Activated T-cell treated with anti-CD3 and anti-CD28 coated beads for 4 hours (primary cell): ENCODE measurements around the gene RAP1A.
"Not testable (repeated sequence)": the region's sequence is repeated elsewhere in the genome, so short reads cannot be mapped to it uniquely, and the experiment has no call there.

Source experiments
- DNase-seq: peaks from one replicate; pipeline ENCODE4 v3.0.0-alpha.2; 2020

Gene RAP1A

DNA sequence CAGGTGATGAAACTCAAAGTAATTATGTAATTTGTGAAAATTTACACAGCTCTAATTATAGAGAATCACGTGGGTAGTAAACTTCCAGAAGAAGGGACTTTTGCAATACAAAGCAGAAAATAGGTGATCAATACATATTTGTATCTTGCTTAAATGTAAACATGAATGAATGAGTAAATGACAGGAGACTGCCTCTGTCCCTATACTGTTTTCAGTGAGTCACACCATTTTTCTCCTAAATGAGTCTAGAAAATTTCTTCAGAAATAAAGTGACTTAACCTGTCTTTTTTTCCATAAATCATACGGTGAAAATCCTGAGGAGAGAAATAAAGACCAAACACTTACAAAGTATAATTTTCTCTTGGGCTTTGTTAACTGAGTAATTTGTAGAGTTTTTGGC, 11.9 kb downstream of the RAP1A start:
- no peak for DNase-seq

DNA sequence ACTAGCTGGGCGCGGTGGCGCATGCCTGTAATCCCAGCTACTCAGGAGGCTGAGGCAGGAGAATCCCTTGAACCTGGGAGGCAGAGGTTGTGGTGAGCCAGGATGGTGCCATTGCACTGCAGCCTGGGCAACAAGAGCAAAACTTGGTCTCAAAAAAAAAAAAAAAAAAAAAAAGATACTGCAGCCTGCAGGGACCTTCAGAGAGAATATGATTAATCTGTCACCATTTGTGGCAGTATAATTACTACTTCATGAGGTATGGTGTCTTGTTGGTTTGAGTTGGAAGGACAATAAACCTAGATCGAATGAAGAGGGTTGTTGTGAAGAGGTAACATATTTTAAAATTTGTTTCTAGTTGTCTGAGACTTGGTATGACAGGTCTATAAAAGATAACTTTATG, 13.2 kb downstream of the RAP1A start:
- DNase-seq = not testable (repeated sequence)

DNA sequence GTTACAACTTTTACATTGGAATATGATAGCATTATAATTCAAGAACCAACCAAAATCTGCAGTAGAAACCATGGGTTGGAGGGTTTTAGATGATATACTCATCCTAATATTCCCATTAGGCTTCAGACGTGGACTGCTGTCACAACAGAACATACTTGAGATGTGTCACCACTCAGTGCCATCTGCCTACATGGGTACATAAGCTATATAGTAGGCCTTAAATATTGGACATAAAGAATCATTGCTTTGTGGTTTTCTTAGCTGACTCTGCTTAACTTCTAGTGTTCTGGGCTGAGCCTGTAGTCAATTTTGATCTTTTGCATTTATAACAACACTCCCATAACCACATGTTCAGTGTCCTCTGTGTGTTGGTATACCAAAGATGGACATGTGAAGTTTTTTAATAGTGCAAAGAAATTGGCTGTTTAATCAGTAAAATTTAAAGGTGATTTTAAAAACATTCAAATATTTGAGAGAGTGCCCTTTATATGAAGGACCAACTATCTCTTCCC, 14.2 kb downstream of the RAP1A start:
- no peak for DNase-seq

DNA sequence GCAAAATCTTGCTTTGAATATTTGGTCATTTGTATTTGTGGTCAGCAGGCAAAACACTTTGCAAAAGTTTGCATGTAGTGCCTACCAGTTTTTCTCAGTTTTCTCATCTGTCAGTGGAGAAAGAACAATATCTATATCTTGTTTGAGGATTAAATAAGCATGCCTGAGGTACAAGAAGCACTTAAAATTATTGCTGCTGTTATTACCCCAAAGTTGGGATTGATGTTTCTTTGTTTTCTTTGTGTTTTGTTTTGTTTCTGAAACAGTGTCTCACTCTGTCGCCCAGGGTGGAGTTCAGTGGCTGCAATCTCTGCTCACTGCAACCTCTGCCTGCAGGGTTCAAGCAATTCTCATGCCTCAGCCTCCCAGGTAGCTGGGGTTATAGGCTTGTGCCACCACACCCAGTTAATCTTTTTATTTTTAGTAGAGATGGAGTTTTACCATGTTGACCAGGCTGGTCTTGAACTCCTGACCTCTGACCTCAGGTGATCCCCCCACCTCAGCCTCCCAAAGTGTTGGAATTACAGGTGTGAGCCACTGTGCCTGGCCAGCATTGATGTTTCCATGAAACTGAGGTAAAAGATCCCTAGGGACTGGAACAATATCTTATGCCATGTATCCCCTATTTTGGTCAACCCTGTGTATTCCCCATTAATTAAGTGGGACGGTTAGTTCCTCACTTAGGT, 15.9 kb downstream of the RAP1A start:
- DNase-seq = no peak

DNA sequence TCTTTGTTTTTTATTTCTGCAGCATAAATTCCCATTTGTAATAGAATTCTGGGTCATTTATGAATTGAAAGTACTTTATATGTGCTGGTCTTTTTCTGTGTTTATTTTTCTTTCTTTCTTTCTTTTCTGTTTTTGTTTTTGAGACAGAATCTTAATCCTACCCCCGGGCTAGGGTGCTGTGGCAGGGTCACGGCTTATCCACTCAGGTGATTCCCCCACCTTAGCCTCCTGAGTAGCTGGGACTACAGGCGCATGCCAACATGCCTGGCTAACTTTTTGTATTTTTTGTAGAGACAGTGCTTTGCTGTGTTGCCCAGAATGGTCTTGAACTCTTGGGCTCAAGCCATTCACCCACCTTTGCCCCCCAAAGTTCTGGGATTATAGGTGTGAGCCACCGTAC, 18.7 kb downstream of the RAP1A start:
- DNase-seq = no peak

DNA sequence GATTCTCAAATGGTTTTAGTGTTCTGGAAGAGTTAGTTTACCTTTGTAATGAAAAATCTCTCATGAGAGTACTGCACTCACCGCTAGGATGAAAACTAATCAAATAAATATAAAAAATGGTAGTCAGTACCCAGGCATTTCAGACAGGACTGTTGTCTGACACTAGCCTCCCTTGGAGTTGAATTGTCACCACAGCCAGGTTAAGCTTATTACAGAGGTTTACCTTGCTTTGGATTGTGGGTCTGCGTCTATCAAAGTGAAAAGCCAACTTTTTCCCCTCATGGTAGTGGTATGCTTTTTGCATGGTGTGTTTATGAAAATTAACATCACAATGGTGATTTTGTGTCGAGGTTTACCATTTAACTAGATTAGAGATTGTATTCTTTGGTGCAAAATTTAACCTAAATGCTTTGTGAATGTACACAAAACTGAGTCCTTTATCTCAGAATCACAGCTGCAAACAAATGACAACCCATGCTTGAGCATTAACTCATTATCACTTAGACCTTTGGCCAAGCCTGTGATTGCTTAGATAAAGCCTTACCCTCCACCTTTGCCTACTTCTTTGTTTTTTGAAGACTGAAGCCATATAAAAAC, 20.1 kb downstream of the RAP1A start:
- DNase-seq = no peak

DNA sequence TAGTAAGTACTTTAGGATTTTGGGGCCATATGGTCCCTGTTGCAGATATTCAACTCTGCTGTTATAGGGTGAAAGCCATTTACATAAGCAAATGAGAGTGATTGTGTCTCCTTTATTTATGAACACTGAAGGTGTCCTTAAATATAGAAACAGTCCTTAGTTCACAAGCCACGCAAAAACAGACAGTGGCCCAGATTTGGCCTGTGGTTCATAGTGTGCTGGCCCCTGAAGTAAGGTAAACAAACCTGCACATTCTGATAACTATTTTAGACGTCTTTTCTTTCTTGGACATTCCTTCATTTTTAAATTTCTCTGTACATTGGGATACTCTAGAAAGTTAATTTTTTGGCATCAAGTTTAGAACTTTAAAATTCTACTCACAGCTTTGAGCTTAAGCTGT, 23.5 kb downstream of the RAP1A start:
- no peak for DNase-seq

DNA sequence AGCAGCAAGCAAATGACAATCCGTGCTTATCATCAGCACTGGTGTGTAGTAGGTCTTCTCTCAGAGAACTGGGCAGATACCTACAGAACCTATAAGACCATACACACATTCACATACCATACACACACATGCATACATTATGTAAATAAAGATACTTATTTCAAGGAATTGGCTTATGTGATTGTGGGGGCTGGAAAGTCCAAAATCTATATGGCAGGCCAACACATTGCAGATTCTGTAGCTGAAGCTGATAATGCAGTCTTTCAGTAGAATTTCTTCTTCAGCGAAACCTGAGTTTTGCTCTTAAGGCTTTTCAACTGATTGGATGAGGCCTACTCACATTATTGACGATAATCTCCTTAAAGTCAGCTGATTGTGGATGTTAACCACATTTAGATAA, 24.1 kb downstream of the RAP1A start:
- DNase-seq = no peak

DNA sequence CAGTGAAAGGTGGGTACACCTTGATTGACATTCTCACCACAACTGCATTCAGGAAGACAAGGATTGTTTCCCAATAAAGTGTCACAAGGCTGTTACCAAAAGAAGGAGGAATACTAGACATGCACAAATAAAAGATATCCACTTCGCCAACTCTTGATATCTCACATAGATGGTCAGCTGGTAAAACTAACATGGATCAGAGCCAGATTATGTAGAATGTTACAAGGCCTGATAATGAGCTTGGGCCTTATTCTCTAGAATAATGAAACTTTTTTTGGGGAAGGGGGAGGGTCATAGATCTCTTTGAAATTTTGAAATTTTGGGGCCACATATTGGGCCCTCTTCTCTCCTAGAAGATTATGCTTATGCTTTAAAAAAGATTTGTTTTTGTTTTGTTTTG, 24.9 kb downstream of the RAP1A start:
- DNase-seq = no peak

DNA sequence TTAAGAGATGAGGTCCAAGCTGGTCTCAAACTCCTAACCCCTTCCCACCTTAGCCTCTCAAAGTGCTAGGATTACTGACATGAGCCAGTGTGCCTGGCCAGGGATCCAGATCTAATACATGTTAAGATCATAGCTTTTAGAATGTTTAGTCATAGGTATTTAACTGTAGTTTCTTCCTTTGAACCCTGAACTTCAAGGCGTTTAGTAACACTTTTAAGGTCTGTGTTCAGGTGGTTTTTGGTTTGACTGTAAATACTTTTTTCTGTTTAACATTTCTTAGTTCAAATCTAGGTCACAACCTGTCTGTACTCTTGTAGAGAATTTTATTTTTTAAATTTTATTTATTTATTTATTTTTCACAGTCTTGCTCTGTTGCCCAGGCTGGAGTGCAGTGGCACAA, 28.1 kb downstream of the RAP1A start:
- DNase-seq = no peak

DNA sequence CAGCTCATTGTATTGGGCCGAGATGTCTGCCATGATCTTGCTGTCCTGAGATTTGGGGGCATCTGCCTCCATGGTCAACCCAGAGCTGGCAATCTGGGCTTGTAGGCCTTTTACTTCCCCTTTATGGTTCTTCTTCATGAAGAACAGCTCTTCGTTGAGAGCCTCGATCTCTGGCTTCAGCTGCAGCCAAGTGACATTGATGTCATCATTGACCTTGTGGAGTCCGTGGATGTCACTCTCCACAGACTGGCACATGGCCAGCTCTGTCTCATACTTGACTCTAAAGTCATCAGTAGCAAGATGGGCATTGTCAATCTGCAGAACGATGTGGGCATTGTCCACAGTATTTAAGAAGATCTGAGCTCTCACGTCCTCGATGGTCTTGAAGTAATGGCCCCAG, 29.2 kb downstream of the RAP1A start:
- no peak for DNase-seq

DNA sequence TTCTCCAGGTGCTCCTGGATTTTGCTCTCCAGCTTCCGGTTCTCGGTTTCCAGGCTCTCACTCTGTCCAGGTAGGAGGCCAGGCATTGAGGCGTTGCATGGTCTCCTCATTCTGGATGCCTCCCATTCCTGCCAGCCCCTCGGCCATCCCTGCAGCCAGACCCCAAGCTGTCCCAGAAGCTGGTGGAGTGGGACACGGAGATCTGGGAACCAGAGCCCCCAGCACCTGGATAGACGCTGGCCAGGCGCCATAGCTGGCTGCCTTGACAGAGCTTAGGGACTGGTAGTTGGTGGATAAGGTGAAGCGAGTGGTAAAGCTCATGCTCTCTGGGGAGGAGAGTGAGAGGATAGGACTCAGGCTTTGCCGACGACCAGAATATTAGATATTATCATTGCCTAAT, 29.6 kb downstream of the RAP1A start:
- DNase-seq = no peak

DNA sequence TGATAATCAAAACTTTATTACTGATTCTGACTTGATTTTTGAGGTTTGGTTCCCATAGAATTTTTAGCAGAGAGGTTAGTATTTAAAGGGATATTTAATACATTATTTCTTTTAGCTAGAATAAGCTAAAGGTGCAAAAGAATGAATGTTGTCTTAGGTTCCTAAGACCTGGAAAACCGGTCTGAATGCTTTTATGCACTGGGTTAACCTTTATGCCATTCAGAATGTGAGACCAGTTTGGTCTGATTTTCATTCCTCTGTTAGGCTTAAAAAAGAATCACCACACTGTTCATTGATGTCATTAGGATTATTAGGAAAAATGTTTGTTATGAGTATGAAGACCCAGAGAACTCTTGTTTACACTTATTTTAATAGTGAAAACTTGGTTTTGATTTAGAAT, 30.1 kb downstream of the RAP1A start:
- DNase-seq = no peak

DNA sequence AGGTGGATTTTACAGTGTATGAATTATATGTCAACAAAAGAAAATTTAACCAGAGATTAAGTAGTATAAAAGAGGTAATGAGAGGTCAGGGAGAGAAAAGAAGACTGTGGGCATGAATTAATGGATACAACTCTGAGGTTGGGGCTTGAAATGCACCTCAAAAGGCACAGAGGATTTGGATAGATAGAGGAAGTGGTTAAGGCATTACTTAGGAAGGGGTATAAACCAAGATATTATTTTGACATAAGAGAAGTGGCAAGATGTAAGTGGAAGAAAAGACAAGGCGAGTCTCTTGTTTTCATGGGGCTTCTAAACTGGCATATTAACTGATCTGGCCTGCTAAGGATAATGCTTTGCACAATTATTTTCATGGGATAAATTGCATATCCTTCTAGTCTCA, 34.1 kb downstream of the RAP1A start:
- DNase-seq = no peak

DNA sequence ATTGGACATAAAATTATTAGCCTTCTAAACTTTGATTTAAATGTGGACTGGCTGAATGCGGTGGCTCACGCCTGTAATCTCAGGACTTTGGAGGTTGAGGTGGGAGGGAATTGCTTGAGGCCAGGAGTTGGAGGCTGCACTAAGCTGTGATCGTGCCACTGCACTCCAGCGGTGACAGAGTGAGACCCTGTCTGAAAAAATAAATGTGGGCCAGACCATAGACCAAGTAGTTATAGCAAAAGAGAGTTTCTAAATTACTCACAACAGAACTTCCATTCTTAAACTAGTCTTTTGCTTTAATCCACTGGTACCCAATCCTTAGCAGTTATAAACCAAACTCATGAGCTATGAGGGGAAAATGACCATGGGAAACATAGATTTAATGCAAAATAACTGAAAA, 35.2 kb downstream of the RAP1A start:
- no peak for DNase-seq

DNA sequence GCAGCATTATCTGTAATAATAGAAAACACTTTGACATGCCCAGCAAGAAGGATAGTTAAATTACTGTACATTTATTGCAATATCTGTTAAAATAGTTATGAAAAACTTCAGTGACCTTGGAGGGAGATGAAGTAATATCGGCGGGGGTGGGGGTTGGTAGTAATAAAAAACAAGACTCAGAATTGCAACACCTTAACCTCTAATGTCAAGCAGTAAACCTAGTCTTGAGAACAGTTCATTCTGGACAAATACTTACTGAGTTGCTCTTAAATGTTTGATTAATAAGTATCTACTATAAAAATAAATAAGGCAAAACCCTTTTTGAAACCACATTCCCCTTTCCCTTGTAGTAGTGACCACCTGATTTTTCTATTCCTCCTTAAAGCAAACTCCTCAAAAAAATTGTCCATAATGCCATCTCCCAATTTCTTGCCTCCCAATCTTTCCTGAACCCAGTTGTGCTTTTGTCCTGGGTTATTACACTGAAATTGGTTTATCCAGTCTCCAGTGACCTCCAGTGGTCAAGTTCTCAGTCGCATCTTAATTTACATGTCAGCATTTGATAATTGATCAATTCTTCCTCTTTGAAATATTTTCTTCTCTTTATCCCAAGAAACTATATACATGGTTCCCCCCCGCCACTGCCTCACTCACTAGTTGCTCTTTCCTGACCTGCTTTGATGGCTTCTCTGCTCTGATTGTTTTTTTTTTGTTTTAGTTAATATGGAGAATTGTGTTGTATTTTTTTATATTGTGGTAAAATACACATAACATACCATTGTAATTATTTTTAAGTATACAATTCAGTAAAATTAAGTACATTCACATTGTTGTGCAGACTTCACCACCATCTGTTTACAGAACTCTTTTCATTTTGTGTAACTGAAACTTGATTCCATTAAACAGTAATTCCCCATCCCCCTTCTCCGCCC, 36.8 kb downstream of the RAP1A start:
- no peak for DNase-seq

DNA sequence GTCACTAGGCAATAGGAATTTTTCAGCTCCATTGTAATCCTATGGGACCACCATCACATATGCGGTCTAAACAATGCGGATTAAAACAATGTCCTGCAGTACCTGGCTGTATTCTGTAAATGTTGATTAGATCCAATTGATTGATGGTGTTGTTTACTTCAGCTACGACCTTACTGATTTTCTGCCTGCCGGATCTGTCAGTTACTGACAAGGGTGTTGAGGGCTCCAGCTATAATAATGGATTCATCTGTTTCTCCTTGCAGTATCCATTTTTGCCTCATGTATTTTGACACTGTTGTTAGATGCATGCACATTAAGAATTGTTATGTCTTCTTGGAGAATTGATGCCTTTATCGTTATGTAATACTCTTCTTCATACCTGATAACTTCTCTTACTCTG, 39.0 kb downstream of the RAP1A start:
- DNase-seq = no peak

DNA sequence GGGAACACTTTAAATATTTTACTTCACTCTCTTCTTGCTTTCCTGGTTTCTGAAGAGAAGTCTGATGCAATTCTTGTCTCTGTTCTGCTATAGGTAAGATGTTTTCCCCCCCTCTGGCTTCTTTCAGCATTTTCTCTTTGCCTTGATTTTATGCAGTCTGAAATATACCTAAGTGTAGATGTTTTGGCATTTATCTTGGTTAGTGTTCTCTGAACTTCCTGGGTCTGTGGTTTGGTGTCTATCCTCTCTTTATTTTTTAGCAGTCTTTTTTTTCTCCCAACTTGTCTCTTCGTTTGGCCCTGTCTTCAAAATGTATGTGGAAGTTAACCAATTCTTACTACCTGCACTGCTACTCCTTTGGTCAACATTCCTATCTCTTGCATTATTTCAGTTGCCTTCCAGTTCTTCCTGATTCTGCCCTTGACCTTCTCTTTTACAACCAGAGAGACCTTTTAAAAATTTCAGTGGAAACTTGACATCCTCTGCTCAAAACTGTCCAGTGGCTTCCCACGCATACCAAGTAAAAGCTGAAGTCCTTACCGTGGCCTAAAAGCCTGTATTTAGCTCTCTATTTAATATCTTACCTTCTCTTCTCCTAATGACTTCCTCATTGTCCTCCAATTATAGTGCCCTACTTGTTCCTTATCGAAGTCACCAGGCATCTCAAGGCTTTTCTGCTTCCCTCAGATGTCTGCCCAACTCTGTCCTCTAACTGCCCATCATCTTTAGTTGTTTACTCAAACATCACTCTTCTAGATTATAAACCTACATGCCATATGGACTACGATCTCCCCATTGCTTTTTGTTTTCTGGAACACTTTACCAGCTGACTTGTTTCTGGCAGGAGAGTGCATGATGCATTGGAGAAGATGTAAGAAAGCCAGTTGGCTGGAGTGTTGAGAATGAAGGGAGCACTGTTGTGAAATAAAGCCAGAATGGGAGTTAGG, 40.9 kb downstream of the RAP1A start:
- no peak for DNase-seq

DNA sequence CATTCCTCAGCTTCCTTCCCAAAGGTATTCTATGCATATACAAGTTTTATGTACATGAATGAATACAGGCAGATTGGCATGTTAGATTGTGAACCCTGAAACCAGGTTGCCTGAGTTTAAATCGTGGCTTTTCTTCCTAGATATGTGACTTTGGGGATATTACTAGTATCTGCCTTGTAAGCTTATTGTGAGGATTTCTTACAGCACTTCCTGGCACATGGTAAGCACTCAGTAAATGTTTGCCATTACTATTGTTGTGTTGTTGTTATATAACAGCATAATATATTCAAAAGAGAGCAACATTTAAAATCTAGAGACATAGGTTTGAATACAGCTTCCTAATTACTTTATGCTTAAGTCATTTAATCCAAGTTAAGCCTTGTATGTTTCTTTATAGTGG, 45.1 kb downstream of the RAP1A start:
- no peak for DNase-seq

DNA sequence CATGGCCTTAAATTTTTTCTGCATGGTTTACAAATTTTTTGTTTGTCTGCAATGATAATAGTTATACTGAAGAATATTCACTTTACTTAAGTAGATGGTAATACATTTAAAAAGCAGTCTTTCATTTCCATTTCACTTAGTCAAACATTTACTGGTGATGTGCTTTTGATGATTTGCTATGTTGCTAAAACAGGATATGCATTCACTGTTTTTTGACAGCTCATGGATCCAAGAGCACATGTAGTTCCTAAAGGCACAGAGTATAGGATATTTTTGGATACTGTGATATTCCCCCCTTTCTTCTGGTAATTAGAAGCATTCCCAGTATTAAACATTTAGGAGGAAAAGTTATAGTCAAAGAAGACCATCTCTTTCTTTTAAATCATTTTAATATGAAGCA, 45.9 kb downstream of the RAP1A start:
- DNase-seq = no peak

DNA sequence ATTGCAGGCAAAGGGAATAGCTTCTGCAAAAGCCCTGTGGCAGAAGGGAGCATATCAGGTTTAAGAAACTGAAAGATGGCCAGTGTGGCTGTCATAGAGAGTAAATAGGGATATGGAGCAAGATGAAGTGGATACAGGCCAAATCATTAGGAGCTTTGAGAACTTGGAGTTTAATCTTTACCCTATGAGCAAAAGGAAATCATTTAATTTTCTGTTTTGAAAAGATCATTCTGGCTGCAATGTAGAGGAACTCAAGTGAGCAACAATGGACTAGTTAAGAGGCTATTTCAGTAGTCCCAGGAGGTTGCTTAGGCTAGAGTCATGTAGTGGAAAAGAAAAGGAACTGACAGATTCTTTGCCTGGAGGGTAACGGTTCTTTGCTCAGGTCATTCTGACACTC, 47.2 kb downstream of the RAP1A start:
- DNase-seq = no peak

DNA sequence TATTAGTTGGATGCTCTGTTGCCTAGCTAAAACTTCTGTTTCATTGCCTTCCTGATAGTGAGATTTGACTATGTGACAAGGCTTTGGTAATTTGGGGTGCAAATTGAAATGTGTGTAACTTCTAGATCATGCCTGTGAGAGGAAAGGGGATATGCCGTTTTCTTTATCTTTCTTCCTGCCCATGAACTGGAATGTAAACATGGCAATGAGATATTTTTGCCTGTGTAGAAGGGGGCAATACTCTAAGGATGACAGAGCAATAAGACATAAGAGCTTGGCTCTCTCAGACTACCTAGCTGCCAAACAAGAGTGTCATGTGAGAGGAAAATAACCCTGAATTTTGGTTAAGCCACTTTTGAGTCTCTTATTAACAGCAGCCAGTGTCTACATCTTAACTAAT, 49.7 kb downstream of the RAP1A start:
- DNase-seq = no peak

DNA sequence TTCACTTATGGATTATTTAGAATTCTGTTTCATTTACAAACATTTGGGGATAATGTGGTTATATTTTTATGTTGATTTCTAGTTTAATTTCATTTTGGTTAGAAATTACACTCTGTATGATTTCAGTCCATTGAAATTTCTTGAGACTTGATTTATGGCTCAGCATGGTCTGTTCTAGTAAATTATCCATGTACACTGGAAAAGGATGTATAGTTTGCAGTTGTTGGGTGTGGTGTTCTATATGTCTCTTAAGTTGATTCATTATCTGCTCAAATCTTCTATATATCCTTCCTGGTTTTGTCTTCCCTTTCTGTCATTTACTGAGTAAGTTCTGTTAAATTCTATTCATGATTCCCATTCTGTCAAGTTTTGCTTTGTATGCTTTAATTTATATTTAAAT, 52.3 kb downstream of the RAP1A start:
- no peak for DNase-seq
